DOHH2 (cell line): Measurements from ENCODE around the gene TMEM221.

Experiments
- CTCF ChIP-seq: fragments of 200-600 bp; sonication (generic); IDR thresholded peaks from one replicate; pipeline ENCODE4 v1.5.1; 2014; ENCODE audit warnings: antibody characterized with exemption, mild to moderate bottlenecking, low read depth, low read length; ENCODE audit not compliant: poor library complexity, severe bottlenecking
- EZH2phosphoT487 ChIP-seq: fragments of 200-600 bp; sonication (generic); IDR thresholded peaks from 2 replicates; pipeline ENCODE4 v1.6.1; 2017; ENCODE audit warnings: borderline replicate concordance, mild to moderate bottlenecking, antibody characterized with exemption, low read length, moderate library complexity, mixed read lengths

GRCh38 chr19:17402982-17403855, 45.2 kb downstream of the TMEM221 start:
- TF ChIP-seq CTCF (no peak), EZH2phosphoT487 (no peak)
